ENCODE measurements around the gene PLEKHA7. TPM values are rescaled to one million over a fixed set of nuclear protein-coding genes. Genes with fewer than 3 reads are reported as not detected.
A peak's percentile ranks its signal among the peaks of the same experiment; 100 is the strongest.
"Not testable (repeated sequence)": the region's sequence is repeated elsewhere in the genome, so short reads cannot be mapped to it uniquely, and the experiment has no call there.

Gene PLEKHA7
- total and polyA plus RNA-seq, 4 donors: 10.1 to 21.8 (median 13.4) TPM

DNA sequence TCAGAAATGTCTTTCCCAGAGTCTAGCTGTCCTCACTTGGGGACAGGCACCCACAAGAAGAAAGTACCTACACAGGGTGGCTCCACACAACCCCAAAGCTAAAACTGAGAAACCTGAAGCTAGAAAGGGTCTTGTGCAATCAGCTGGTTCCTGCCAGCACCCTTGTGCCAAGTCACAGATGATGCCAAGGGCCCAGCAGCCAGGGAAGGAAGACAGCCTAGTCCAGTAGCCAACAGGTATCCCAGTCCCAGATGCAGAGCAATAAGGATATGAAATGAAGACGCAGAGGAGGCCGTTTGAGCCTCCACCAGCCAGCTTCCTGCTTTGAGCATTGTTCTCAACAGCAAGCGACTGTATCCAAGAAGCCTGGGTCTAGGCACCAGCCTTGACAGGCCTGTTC is 6.1 kb downstream of the PLEKHA7 start:
- H3K27ac ChIP-seq (ENCODE audit: low read depth, low read length): no peak overlapping the region
- H3K36me3 ChIP-seq (ENCODE audit: control insufficient read depth, insufficient read depth, low read length): no peaks in the 10 kb centered on the region
- no peaks in the 10 kb centered on the region for H3K9me3 ChIP-seq (ENCODE audit: control insufficient read depth, insufficient read depth, low read length)
- H3K27me3 ChIP-seq (ENCODE audit: control insufficient read depth, insufficient read depth, low read length): peaks cover 5% of the 10 kb centered on the region
- peaks cover 3% of the 10 kb centered on the region for H3K4me1 ChIP-seq (ENCODE audit: control insufficient read depth, insufficient read depth, low read length)
- no peak overlapping the region for H3K4me3 ChIP-seq (ENCODE audit: low read depth, low read length)
- no peak for DNase-seq (ENCODE audit: low read depth in 4 of 6, low spot score in 6 of 6)
- WGBS (ENCODE audit: insufficient coverage): 100% methylated on average over 3 of the region's 3 CpGs

DNA sequence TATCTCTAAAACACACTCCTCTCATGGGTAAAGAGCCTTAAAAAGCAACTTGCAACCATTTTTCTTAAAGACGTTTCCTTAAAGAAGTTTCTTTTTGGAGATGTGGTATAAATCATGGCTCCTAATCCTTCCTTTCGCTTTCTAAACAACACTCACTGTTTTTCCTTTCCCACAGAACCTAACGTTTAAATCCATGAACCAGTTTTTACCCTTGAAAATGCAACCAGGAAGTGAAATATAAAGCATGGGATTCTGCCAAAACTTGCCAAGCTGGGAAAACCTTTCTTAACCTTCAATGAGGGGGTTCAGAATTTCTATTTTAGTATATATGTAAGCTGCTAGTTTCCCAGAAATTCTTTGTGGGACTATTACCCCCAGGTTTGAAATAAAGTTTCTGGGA is 8.6 kb downstream of the PLEKHA7 start:
- DNase-seq (ENCODE audit: low read depth in 4 of 6, low spot score in 6 of 6): no peak
- Histone ChIP-seq H3K27ac (ENCODE audit: low read depth, low read length) (no peak overlapping the region), H3K4me3 (ENCODE audit: low read depth, low read length) (no peak overlapping the region), H3K27me3 (ENCODE audit: control insufficient read depth, insufficient read depth, low read length) (no peaks in the 10 kb centered on the region), H3K36me3 (ENCODE audit: control insufficient read depth, insufficient read depth, low read length) (no peaks in the 10 kb centered on the region), H3K9me3 (ENCODE audit: control insufficient read depth, insufficient read depth, low read length) (no peaks in the 10 kb centered on the region), H3K4me1 (ENCODE audit: control insufficient read depth, insufficient read depth, low read length) (no peaks in the 10 kb centered on the region)
- no CpG with 5 or more reads among the region's 3 CpGs for WGBS (ENCODE audit: insufficient coverage)

- no peaks in the 10 kb centered on the region for H3K27me3 ChIP-seq (ENCODE audit: control insufficient read depth, insufficient read depth, low read length)
- no peak for DNase-seq (ENCODE audit: low read depth in 4 of 6, low spot score in 6 of 6)
- H3K4me1 ChIP-seq (ENCODE audit: control insufficient read depth, insufficient read depth, low read length): no peaks in the 10 kb centered on the region
- 94% methylated on average over 2 of the region's 7 CpGs for WGBS (ENCODE audit: insufficient coverage)
- H3K36me3 ChIP-seq (ENCODE audit: control insufficient read depth, insufficient read depth, low read length): no peaks in the 10 kb centered on the region
- H3K9me3 ChIP-seq (ENCODE audit: control insufficient read depth, insufficient read depth, low read length): no peaks in the 10 kb centered on the region
- no peak overlapping the region for H3K4me3 ChIP-seq (ENCODE audit: low read depth, low read length)
- no peak overlapping the region for H3K27ac ChIP-seq (ENCODE audit: low read depth, low read length)
Observed at GRCh38 chr11:17004486-17005148, 9.6 kb downstream of the PLEKHA7 start.

DNA sequence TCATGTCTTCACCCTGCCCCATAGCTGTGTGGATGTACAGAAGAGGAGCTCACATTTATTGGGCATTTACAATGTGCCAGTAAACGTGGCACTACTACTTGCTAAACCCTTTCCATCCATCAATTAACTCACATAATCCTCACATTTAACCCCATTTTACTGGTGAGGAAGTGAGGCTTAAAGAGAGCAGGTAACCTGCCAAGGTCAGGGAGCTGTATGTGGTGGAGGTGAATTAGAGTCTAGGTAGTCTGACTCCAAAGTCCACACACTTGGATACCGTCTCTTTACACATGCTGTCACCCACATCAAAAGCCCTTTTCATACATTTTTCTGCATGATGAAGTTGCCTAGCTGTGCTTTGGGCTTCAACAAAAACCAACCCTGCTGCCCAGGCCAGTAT is 10.8 kb downstream of the PLEKHA7 start:
- no peak for DNase-seq (ENCODE audit: low read depth in 4 of 6, low spot score in 6 of 6)
- H3K36me3 ChIP-seq (ENCODE audit: control insufficient read depth, insufficient read depth, low read length): no peaks in the 10 kb centered on the region
- no peaks in the 10 kb centered on the region for H3K9me3 ChIP-seq (ENCODE audit: control insufficient read depth, insufficient read depth, low read length)
- no CpG with 5 or more reads among the region's 2 CpGs for WGBS (ENCODE audit: insufficient coverage)
- H3K27me3 ChIP-seq (ENCODE audit: control insufficient read depth, insufficient read depth, low read length): no peaks in the 10 kb centered on the region
- no peaks in the 10 kb centered on the region for H3K4me1 ChIP-seq (ENCODE audit: control insufficient read depth, insufficient read depth, low read length)
- H3K27ac ChIP-seq (ENCODE audit: low read depth, low read length): no peak overlapping the region
- no peak overlapping the region for H3K4me3 ChIP-seq (ENCODE audit: low read depth, low read length)

- Histone ChIP-seq H3K9me3 (ENCODE audit: control insufficient read depth, insufficient read depth, low read length) (no peaks in the 10 kb centered on the region), H3K27ac (ENCODE audit: low read depth, low read length) (no peak overlapping the region), H3K36me3 (ENCODE audit: control insufficient read depth, insufficient read depth, low read length) (no peaks in the 10 kb centered on the region), H3K27me3 (ENCODE audit: control insufficient read depth, insufficient read depth, low read length) (no peaks in the 10 kb centered on the region), H3K4me3 (ENCODE audit: low read depth, low read length) (no peak overlapping the region), H3K4me1 (ENCODE audit: control insufficient read depth, insufficient read depth, low read length) (no peaks in the 10 kb centered on the region)
- 92% methylated on average over 4 of the region's 4 CpGs for WGBS (ENCODE audit: insufficient coverage)
- DNase-seq (ENCODE audit: low read depth in 4 of 6, low spot score in 6 of 6): no peak
Observed at GRCh38 chr11:17002543-17002942, 11.7 kb downstream of the PLEKHA7 start.

GRCh38 chr11:17001806-17002205 is 12.4 kb downstream of the PLEKHA7 start:
- 72% methylated on average over 3 of the region's 3 CpGs for WGBS (ENCODE audit: insufficient coverage)
- no peaks in the 10 kb centered on the region for H3K9me3 ChIP-seq (ENCODE audit: control insufficient read depth, insufficient read depth, low read length)
- no peak overlapping the region for H3K4me3 ChIP-seq (ENCODE audit: low read depth, low read length)
- no peaks in the 10 kb centered on the region for H3K4me1 ChIP-seq (ENCODE audit: control insufficient read depth, insufficient read depth, low read length)
- no peak for DNase-seq (ENCODE audit: low read depth in 4 of 6, low spot score in 6 of 6)
- no peaks in the 10 kb centered on the region for H3K27me3 ChIP-seq (ENCODE audit: control insufficient read depth, insufficient read depth, low read length)
- no peak overlapping the region for H3K27ac ChIP-seq (ENCODE audit: low read depth, low read length)
- H3K36me3 ChIP-seq (ENCODE audit: control insufficient read depth, insufficient read depth, low read length): no peaks in the 10 kb centered on the region

GRCh38 chr11:17000987-17001386 is 13.2 kb downstream of the PLEKHA7 start:
- Histone ChIP-seq H3K36me3 (ENCODE audit: control insufficient read depth, insufficient read depth, low read length) (no peaks in the 10 kb centered on the region), H3K4me1 (ENCODE audit: control insufficient read depth, insufficient read depth, low read length) (no peaks in the 10 kb centered on the region), H3K27ac (ENCODE audit: low read depth, low read length) (no peak overlapping the region), H3K4me3 (ENCODE audit: low read depth, low read length) (no peak overlapping the region), H3K27me3 (ENCODE audit: control insufficient read depth, insufficient read depth, low read length) (no peaks in the 10 kb centered on the region), H3K9me3 (ENCODE audit: control insufficient read depth, insufficient read depth, low read length) (no peaks in the 10 kb centered on the region)
- peak in 1 of 6 donors; percentile 33 for DNase-seq (ENCODE audit: low read depth in 4 of 6, low spot score in 6 of 6)
- WGBS (ENCODE audit: insufficient coverage): 100% methylated on average over 1 of the region's 2 CpGs

DNA sequence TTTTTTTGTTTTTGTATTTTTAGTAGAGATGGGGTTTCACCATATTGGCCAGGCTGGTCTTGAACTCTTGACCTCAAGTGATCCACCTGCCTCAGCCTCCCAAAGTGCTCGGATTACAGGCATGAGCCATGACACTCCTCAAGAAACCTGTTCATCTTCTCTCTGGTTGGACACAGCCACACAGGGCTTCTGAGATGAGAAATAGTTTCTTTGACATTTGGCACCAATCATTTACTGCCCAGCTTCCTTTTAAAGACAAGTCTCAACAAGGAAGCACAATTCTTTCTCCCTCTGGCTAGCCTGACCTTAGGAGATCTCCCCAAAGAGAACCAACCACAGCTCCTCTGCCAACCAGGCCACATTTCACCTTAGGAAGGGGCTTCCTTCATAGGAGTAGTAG is 14.0 kb downstream of the PLEKHA7 start:
- H3K27ac ChIP-seq (ENCODE audit: low read depth, low read length); H3K4me1 ChIP-seq (ENCODE audit: control insufficient read depth, insufficient read depth, low read length); H3K4me3 ChIP-seq (ENCODE audit: low read depth, low read length); DNase-seq (ENCODE audit: low read depth in 4 of 6, low spot score in 6 of 6); H3K27me3 ChIP-seq (ENCODE audit: control insufficient read depth, insufficient read depth, low read length); H3K36me3 ChIP-seq (ENCODE audit: control insufficient read depth, insufficient read depth, low read length); H3K9me3 ChIP-seq (ENCODE audit: control insufficient read depth, insufficient read depth, low read length): not testable (repeated sequence)
- WGBS (ENCODE audit: insufficient coverage): 100% methylated on average over 1 of the region's 1 CpG

- Histone ChIP-seq H3K27me3 (ENCODE audit: control insufficient read depth, insufficient read depth, low read length) (no peaks in the 10 kb centered on the region), H3K9me3 (ENCODE audit: control insufficient read depth, insufficient read depth, low read length) (no peaks in the 10 kb centered on the region), H3K4me3 (ENCODE audit: low read depth, low read length) (no peak overlapping the region), H3K4me1 (ENCODE audit: control insufficient read depth, insufficient read depth, low read length) (no peaks in the 10 kb centered on the region), H3K36me3 (ENCODE audit: control insufficient read depth, insufficient read depth, low read length) (no peaks in the 10 kb centered on the region), H3K27ac (ENCODE audit: low read depth, low read length) (no peak overlapping the region)
- DNase-seq (ENCODE audit: low read depth in 4 of 6, low spot score in 6 of 6): no peak
- 57% methylated on average over 2 of the region's 2 CpGs for WGBS (ENCODE audit: insufficient coverage)
Observed at GRCh38 chr11:16999116-16999515, 15.1 kb downstream of the PLEKHA7 start.

- H3K4me3 ChIP-seq (ENCODE audit: low read depth, low read length): no peak overlapping the region
- no peaks in the 10 kb centered on the region for H3K27me3 ChIP-seq (ENCODE audit: control insufficient read depth, insufficient read depth, low read length)
- no peak overlapping the region for H3K27ac ChIP-seq (ENCODE audit: low read depth, low read length)
- no peaks in the 10 kb centered on the region for H3K9me3 ChIP-seq (ENCODE audit: control insufficient read depth, insufficient read depth, low read length)
- no peak for DNase-seq (ENCODE audit: low read depth in 4 of 6, low spot score in 6 of 6)
- 86% methylated on average over 6 of the region's 7 CpGs for WGBS (ENCODE audit: insufficient coverage)
- no peaks in the 10 kb centered on the region for H3K4me1 ChIP-seq (ENCODE audit: control insufficient read depth, insufficient read depth, low read length)
- H3K36me3 ChIP-seq (ENCODE audit: control insufficient read depth, insufficient read depth, low read length): no peaks in the 10 kb centered on the region
Observed at GRCh38 chr11:16997624-16998023, 16.6 kb downstream of the PLEKHA7 start.
